Bladder microvascular endothelial cell (primary cell): ENCODE results near the gene FYTTD1. TPM values are rescaled to one million over a fixed set of nuclear protein-coding genes. Genes with fewer than 3 reads are reported as not detected.

Experiments
- total RNA-seq: library from RNA; depleted of rRNA; stranded (reverse); fragments of >200 nt; gene quantifications from 2 replicates; pipeline ENCODE4 v1.2.3, GENCODE V29; 2014

The FYTTD1 gene
- total RNA-seq: 27.0 and 53.4 TPM in 2 replicates

GRCh38 chr3:197749601-197750395 is at the start of gene FYTTD1:
TSS of gene FYTTD1 (plus strand) at chr3:197749883. CDS start at chr3:197749972, 89 bp downstream.

GRCh38 chr3:197736491-197737318 is 13.0 kb upstream of the FYTTD1 start, which contains the start of gene RUBCN:
TSS of gene RUBCN (minus strand) at chr3:197736904. CDS start at chr3:197736719, 185 bp downstream.

GRCh38 chr3:197791113-197791891 is 41.6 kb downstream of the FYTTD1 start, which contains the start of gene LRCH3:
TSS of gene LRCH3 (plus strand) at chr3:197791254. CDS start at chr3:197791279, 25 bp downstream.

Other genes with a start within 250 kb of the FYTTD1 start
- 2.6 and 3.8 TPM in 2 replicates for gene BDH1, start 193.9 kb upstream of the FYTTD1 start, total RNA-seq
- gene RUBCN, start 13.0 kb upstream of the FYTTD1 start, total RNA-seq: 10.1 and 10.7 TPM in 2 replicates
- 61.0 and 90.9 TPM in 2 replicates for gene LRCH3, start 41.4 kb downstream of the FYTTD1 start, total RNA-seq
- 515 and 741 TPM in 2 replicates for gene RPL35A, start 200.3 kb downstream of the FYTTD1 start, total RNA-seq
- gene LMLN, start 210.3 kb downstream of the FYTTD1 start, total RNA-seq: 2.1 and 7.2 TPM in 2 replicates